Activated T-cell treated with anti-CD3 and anti-CD28 coated beads for 1 hour (primary cell): Measurements from ENCODE around the gene CTF1.
"Not testable (repeated sequence)": the region's sequence is repeated elsewhere in the genome, so short reads cannot be mapped to it uniquely, and the experiment has no call there.

Experiments used
- DNase-seq: peaks from one replicate; pipeline ENCODE4 v3.0.0-alpha.2; 2020; ENCODE audit warnings: low read depth

Gene CTF1, protein sequence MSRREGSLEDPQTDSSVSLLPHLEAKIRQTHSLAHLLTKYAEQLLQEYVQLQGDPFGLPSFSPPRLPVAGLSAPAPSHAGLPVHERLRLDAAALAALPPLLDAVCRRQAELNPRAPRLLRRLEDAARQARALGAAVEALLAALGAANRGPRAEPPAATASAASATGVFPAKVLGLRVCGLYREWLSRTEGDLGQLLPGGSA

DNA sequence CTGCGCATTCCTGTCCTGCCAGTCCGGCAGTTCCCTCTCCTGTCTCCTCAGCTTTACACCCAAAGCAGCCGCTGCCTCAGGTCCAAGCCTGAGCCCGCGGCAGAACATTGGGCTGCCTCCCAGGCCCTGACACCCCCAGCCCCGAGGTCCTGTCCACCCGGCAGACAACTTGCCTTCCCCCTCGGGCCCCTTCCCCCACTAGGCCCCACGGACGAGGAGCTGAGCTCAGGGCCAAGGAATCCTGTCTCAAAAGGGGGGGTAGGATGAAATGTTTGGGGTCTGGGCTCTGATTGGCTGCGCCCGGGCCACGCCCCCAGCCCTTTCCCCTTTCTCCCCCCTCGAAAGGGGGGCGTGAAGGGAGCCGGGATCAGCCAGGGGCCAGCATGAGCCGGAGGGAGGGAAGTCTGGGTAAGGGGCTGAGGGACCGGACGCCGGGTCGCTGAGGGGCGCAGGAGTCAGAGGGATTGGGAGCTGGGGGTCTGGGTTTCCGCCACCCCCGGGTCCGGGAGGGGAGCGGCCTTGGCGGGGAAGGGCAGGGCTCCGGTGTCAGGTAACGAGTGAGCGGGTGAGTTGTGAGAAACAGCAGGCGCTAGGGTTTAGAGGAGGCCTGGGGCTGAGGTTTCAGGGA lies at the start of gene CTF1:
Gene CTF1 (plus strand): TSS at position 354 of the 628 bp plus-strand sequence. CDS start 30 bp downstream, at position 384.
- DNase-seq, result no peak

DNA sequence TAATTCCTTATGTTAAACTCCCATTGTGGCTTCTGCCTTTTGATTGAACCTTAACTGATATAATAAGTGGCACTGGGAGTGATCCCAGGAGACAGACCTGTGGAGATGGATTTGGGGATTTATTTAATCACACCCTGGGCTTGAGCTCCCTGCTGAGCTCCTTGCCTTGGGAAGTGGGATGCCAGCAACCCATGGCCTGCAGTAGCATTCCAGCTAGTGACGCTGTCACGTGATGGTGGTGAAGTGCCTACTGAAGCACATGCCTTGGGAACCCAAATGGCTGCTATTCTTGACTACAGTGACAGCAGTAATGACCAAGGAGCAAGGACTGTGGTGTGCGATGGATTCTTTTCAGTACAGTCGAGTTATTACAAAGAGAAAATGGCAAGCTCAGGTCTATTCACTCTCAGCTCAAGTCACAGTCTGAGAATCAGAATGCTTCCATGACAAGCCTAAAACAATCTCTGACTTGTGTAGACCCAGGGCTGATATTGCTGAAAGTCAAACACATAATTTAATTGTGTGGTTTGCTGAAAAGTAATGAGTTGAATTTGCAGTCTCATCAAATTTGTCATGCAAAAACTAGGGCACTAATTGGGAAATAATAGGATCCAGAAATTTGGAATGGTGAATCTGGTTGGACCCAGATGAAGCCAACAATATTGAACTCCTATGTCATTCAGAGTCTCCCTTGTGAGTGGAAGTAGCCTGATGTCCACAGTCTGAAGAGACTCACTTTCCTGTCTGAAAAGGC lies 49.6 kb upstream of the CTF1 start:
- DNase-seq, result no peak

DNA sequence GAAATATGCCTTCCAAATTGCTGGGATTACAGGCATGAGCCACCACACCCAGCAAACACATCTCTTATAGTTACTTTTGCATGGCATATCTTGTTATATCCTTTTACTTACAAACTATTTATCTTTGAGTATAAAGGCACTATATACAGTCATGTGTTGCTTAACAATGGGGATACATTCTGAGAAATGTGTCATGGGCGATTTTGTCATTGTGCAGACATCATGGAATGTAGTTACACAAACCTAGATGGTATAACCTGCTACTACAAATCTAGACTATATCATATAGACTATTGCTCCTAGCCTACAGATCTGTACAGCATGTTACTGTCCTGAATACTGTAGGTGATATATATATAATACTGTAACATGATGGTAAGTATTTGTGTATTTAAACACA lies 46.2 kb upstream of the CTF1 start:
- DNase-seq, result no peak

DNA sequence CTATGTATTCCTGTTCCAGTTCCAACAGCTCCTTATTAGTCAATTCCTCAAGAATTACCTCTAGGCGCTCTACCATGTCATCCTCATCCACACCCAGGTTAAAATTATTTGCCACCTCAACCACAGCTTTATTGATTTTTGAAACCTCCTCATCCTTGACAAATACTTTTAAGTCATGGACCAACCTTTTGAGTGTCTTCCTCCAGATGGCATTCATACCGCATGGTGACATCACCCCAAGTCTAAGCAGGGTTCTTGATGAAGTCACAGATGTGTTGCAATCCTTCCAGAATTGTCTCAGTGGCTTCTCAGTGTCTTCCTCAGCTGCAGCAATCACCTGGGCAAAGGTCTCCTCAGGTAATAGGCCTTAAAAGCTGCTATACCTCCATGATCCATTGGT lies 42.7 kb upstream of the CTF1 start:
- no peak for DNase-seq

DNA sequence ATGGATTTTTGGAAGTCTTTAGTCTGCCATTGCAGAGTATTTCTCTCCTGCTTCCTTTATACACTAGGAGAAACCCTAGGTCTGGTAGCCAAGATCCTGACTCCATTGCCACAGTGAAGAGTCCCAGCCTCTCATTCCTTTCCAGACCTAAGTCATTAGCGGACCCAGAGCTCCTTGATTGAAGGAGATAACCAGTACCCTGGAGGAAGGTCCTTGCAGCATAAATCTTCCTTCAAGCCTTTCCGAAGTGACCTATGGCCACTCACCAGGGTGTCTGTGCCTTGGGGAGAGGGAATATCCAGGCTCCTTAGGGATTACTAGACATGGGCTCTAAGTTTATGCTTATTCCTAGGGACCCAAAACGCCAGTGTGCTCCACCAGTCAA lies 38.3 kb upstream of the CTF1 start:
- no peak for DNase-seq

DNA sequence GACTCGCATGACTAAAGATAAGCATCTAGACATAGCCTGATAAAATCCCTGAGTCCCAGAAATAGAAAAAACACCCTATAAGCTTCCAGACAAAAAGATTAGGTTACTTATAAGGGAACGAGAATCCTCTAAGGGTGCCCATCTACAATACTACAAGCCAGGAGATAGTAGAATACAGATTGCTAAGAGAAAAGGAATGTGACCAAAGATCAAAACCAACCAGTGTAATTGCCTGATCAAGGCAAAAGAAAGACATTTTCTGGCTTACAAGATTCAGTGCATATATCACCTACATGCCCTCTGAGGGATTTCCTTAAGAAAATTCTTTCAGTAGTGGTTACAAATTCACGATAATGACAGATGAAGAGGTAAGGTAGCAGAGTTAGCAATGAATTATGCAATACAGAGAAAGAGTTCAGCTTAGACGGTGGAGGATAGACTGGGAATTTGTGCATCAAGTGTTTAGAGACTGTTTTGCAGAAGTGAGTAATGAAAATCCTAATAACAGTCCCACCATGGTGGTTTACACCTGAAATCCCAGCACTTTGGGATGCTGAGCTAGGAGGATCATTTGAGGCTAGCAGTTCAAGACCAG lies 37.5 kb upstream of the CTF1 start:
- DNase-seq, result no peak

DNA sequence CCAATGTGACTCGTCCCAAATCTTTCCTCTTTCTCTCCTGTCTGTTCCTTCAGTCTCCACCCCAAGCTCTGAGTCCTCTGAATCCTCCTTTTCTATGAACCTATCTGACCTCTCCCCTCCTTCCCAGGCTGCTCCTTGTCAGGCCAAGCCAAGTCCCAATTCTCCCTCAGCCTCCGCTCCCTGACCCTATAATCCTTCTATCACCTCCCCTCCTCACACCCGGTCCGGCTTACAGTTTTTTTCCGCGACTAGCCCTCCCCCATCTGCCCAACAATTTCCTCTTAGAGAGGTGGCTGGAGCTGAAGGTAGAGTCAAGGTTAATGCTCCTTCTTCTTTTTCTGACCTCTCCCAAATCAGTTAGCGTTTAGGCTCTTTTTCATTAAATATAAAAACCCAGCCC lies 35.7 kb upstream of the CTF1 start:
- DNase-seq, result not testable (repeated sequence)

DNA sequence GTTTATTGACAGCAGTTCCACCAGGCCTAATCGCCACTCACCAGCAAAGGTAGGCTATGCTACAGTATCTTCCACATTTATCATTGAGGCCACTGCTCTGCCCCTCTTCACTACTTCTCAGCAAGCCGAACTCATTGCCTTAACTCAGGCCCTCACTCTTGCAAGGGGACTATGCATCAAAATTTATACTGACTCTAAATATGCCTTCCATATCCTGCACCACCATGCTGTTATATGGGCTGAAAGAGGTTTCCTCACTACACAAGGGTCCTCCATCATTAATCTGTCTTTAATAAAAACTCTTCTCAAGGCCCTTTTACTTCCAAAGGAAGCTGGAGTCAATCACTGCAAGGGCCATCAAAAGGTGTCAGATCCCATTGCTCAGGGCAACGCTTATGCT lies 33.2 kb upstream of the CTF1 start:
- DNase-seq, result not testable (repeated sequence)

DNA sequence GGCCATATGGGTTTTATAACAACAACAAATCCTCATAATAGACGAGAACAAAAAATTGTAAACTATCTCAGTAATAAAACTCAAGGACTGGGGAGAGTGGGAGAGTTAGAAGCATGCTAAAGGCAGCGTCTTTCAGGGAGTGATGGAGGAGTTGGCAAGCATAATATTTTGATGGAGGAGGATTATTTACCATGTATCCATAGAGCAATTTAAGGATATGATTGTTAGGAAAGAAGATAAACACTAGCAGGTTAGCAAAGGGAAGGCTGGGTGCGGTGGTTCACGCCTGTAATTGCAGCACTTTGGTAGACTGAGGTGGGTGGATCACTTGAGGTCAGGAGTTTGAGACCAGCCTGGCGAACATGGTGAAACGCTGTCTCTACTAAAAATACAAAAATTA lies 30.4 kb upstream of the CTF1 start:
- DNase-seq, result no peak

DNA sequence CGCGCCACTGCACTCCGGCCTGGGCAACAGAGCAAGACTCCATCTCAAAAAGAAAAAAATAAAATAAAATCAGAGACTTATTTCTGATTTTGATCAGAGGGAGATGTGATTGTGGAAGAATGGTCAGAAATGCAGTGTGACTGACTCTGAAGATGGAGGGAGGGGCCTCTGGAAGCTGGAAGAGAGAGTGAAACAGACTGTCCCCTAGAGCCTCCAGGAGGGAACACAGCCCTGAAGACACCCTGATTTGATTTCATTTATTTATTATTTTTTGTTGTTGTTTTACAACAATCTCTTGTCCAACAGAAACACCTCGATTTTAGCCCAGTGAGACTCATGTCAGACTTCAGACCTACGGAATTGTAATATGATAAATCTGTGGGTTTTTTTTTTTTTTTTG lies 28.7 kb upstream of the CTF1 start:
- DNase-seq, result no peak

DNA sequence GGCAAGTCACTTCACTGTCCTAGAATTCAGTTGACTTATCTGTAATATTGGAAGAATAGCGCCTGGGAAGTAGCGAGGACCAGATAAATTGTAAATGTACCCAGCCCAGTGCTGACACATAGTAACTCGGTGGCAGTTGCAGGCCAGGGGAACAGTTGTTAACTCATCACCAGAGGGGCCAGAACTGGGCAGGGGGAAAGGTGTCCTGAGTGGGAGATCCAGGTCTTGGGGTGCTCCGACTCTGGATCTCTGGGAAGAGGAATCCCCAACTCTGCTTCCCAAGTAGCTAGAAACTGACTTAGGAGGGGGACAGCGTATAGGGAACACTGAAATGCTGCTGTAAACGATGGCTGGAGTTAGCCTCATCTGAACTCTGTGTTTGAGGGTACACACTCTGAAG lies 25.5 kb upstream of the CTF1 start:
- DNase-seq, result no peak

DNA sequence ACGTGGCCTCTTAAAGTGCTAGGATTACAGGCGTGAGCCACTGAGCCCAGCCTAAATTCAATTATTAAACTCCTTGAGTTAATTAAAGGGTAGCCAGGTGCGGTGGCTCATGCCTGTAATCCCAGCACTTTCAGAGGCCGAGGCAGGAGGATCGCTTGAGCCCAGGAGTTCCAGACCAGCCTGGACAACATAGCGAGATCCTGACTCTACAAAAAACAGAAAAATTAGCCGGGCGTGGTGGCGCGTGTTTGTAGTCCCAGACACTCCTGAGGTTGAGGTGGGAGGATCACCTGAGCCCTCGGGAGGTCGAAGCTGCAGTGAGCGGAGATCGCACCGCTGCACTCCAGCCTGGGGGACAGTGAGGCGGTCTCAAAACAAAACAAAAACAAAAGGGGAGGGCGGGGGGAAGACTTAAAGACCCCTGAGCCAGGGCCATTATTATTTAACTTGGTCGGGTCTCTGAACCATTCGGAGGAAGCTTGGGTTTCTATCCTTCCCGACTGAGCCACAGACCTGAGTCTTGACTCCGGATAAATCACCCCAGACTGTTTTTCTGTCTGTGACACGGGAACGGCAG lies 22.1 kb upstream of the CTF1 start:
- no peak for DNase-seq

DNA sequence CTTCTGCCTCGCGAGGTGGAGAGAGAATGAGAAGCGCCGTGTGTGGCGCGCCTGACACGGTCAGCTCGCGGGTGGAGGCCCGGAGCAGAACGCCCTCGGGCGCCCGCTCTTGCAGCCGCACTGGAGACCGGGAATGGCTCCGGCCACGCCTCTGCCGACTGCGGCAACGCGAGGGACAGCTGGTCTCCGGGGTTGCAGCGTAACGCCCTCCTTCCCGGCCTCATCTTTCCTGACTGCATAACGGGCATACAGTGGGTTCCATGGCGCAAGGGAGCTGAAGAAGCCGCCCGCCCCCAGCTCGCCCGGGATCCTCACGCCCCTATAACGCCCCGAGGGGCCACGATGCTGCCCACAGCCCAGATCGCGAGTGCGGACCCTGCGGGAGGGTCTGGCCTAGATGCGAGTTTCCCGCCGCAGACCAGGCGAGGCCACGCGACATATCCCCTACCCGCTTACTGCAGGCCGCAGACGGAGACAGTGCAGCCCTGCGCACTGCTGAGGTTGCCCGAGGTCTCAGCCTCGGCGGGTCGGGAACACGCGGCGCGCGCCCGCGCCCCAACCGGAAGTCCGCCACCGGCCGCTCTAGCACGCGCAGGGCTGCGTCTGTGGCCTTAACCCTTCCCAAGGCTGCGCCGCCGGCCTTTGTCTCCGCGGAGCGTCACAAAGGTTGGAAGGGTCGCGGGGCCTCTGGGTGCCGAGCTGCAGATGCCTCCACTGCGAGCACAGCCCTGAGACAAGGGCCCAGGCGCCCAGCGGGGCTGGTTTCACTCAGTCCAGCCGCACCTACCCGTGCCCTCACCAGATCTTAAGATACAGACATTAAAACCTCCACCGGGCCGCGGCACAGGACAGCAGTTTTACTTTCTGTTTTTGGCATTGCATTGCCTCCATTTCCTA lies 21.3 kb upstream of the CTF1 start:
- peak; percentile 81 for DNase-seq

DNA sequence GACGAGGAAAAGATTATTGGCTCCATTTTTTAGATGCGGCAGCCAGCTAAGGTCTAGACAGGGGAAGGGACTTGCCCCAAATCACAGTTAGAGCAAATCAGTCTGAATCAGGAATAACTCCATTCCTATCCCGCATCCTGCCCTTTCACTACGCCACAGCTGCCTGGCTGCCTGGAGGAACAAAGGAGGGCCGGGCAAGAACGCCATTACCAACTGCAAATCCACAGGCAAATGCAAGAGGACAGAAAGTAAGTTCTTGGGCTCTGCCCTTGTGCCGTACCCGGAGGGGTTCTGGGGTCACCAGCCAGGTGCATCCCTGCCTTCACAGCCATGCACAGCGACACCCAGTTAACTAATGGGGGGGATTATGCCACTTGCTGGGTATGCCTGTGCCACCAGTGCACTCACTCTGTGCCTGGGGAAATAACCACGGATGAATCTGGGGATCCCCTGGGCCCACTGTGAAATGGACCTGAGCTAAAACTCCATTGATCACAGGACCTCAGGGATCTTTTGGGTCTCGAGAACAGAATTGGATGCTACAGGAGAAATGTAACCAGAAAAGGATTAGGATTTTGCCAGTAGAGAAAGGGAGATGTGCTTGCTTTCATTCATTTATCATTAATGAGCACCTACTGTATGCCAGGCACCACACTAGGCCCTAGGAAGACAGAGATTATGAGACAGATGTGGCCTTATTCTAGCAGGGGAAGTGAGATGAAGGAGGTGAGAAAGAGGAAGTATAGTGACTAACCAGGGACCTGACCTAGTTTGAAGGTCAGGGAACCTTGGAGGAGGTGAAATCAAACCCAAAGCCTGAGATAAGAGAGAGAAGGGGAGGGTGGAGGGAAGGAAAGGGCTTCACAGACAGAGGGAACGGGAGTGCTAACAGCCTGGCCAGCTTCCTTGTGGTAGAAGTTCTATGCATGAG lies 20.3 kb upstream of the CTF1 start:
- DNase-seq, result no peak

DNA sequence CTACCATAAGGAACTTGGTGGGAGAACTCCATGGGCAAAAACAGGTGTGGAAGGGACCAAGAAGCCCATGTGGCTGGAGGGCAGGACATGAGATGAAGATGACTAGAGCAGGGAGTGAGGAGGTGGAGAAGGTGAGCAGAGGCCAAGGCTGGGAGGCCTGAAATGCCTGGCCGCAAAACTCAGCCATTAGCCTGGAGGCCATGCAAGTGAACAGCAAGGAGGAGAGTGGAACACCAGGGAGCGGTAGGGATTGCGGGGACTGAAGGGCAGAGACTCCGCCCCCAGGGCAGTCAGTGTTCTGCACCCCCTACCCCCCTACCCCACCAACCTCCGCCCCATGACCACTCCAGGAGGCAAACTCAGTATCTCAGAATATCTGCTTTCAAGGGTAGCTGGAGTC lies 19.5 kb upstream of the CTF1 start:
- no peak for DNase-seq

DNA sequence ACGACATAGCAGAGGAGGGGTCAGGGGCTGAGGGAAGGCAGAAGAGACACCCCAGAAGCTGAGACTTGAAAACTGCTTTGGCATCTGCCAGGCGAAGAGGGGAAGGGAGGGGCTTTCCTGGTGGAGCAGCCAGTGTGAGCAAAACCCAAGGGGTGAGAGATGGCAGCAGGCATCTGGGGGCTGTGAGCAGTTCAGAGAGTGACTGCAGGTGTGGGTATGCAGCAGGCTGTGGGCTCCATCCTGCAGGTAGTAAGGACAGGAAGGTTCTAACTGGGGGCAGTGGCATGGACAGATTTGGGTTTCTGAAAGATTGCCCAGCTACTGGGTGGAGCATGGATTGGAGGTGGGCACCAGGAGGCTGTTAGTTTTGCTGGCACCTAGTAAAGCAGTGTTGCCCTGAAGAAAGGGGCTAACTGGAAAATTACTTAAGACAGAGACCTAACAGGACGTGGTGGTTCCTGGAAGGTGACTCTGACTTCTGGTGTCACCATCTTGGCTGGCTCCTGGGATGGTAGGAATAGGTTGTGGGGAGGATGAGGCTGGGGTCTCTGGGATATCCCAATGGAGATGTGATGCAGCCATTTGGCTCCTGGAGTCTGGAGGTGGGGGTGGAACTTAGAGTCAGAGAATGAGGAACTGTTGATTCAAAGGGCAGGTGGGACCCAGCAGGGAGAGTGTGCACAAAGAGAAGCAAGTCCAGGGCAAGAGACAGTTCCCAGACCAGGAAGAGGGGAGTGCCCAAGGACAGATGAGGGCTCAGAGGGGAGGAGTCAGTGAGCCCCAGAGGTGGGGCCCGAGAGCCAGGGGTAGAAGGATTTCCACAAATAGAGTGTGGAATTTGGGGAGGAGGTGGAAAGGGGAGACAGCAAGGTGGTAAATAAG lies 13.7 kb upstream of the CTF1 start:
- DNase-seq, result no peak

DNA sequence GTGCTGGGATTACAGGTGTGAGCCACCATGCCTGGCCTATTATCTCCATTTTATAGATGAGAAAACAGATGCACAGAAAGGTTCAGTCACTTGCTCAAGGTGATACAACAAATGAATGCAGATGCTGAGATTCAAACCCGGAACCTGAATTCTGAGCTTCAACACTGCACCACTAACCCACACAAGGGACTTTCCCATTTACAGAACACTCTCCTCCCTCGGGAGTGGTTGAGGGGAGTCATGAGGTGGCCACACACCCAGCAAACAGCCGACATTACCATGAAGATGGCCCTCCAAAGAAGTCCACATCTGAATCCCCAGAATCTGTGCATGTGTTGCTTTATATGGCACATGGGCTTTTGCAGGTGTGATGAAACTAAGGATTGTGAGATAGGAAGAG lies 11.7 kb upstream of the CTF1 start:
- DNase-seq, result no peak

DNA sequence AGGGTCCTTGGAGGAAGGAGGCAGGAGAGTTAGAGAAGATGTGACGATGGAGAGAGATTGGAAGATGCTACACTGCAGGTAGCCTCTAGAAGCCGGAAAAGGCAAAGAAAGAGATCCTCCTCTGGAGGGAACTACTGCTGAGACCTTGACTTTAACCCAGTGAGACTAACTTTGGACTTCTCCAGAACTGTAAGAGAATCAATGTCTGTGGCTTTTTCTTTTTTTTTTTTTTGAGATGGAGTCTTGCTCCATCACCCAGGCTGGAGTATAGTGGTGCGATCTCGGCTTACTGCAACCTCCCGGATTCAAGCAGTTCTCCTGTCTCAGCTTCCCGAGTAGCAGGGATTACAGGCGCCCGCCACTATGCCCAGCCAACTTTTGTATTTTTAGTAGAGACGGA lies 11.2 kb upstream of the CTF1 start:
- DNase-seq, result no peak

DNA sequence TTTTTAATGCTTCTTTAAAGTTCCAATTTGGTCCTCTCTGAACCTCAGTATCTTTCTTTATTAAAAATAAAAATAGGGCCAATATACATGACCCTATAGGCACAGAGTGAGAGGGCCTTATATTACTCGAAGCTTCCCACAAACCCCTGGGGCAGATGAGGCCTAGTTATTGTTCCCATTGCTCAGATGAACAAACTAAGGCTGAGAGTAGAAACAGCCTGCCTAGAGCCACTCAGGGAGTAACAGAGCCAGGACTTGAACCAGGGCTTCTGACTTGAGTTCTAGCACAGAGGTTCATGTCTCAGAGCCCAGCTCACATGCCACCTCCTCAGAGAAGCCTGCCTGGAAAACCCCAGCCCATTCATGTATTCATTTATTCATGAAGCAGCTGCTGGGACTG lies 10.3 kb upstream of the CTF1 start:
- DNase-seq, result no peak

DNA sequence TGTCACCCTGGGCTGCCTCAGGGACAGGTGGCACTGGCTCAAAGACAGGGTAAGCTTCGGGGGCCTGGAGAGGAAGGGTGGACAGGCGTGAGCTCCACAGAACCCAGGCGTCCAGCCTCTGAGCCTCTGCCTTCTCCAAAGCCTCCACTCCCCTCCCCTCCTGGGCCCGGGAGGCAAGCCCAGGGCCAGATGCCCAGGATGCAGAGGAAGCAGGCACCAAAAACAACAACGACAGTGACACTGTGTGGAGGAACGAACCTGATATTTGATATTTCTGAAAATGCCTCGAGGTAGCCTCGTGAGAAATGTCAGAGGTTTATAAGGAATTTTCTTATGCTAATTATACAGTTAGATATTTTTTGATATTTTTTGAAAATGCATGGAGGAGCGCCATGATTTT lies 8.5 kb upstream of the CTF1 start:
- no peak for DNase-seq
